Measurements from ENCODE around the gene LPO. TPM values are rescaled to one million over a fixed set of nuclear protein-coding genes. Genes with fewer than 3 reads are reported as not detected.

Gene LPO
- total and polyA plus RNA-seq, 2 donors (not counting 3 experiments of a cell fraction or from before 2014, with no cell fraction given): not detected

GRCh38 chr17:58246781-58247180 is 8.4 kb downstream of the LPO start:
- FAIRE-seq (no peak), DNase-seq (ENCODE audit: low read depth, low spot score) (no peak)
- Histone ChIP-seq H3K27ac (ENCODE audit: insufficient read depth, low read depth, low read length) (no peak overlapping the region), H2AFZ (ENCODE audit: low read depth, low read length) (no peak overlapping the region), H3K4me1 (ENCODE audit: control insufficient read depth, extremely low read depth, insufficient read depth, low read length) (no peaks in the 10 kb centered on the region), H3K4me3 (replicated peaks in 1 of 3; ENCODE audit: insufficient read depth in 1 of 3, low read depth in 1 of 3, low read length in 3 of 3) (no peak overlapping the region), H3K79me2 (ENCODE audit: control insufficient read depth, insufficient read depth, low read length) (no peaks in the 10 kb centered on the region), H4K20me1 (replicated peaks; ENCODE audit: control insufficient read depth, extremely low read depth, insufficient read depth, low read length) (no peaks in the 10 kb centered on the region), H3K9ac (replicated peaks; ENCODE audit: extremely low read depth, insufficient read depth, low read length) (no peak overlapping the region), H3K9me3 (replicated peaks; ENCODE audit: control insufficient read depth, insufficient read depth, low read length) (no peaks in the 10 kb centered on the region), H3K9me1 (replicated peaks; ENCODE audit: control insufficient read depth, extremely low read depth, insufficient read depth, low read length) (no peaks in the 10 kb centered on the region), H3K36me3 (ENCODE audit: control insufficient read depth in 2 of 2, extremely low read depth in 1 of 2, insufficient read depth in 2 of 2, low read length in 2 of 2) (no peaks in the 10 kb centered on the region), H3K27me3 (ENCODE audit: control insufficient read depth in 2 of 2, insufficient read depth in 2 of 2, low read length in 2 of 2) (peaks cover 26 to 43% of the 10 kb centered on the region in 2 experiments), H3K4me2 (ENCODE audit: insufficient read depth, low read length) (no peak overlapping the region)
- intact Hi-C loops (cut with micrococcal nuclease): loop anchor here (1.0 to 5.0 kb wide), 2 partner anchors 34 to 44 kb away; partner anchors contain the start of gene MPO
- ChIA-PET CTCF (interaction anchor here (1.1 to 1.3 kb wide), 2 partner anchors 28 to 57 kb away, joined by 3 to 4 read pairs; partner anchors contain the start of gene MKS1), POLR2A (no interaction called here)
- no TSS peak for BruUV-seq (replicated peaks)
- dilution Hi-C loops (cut with MboI; ENCODE audit: extremely low pct_ligation_motif_present, low sequenced_read_pairs): no loop called here
- TF ChIP-seq, protein P1, sequence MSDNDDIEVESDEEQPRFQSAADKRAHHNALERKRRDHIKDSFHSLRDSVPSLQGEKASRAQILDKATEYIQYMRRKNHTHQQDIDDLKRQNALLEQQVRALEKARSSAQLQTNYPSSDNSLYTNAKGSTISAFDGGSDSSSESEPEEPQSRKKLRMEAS (IDR thresholded peaks at IDR 0.05; ENCODE audit: insufficient read depth, insufficient read length): no peak
- no peak for TF ChIP-seq EZH2 (IDR thresholded peaks at IDR 0.05; ENCODE audit: borderline replicate concordance, low read depth, low read length, severe bottlenecking)
- TF ChIP-seq JUN (IDR thresholded peaks at IDR 0.05; ENCODE audit: borderline replicate concordance, insufficient read depth, insufficient read length, low read depth): no peak
- TF ChIP-seq GATA2 (IDR thresholded peaks at IDR 0.05; ENCODE audit: insufficient read depth, insufficient read length, low read depth, low read length): no peak
- no peak for TF ChIP-seq MYC (IDR thresholded peaks at IDR 0.05; ENCODE audit: low read depth, low read length)
- TF ChIP-seq FOS (IDR thresholded peaks at IDR 0.05; ENCODE audit: borderline replicate concordance, insufficient read depth, low read length): no peak
- TF ChIP-seq POLR2A (IDR thresholded peaks at IDR 0.05; ENCODE audit: low read depth, low read length): no peak

All from endothelial cell of umbilical vein (primary cell).